ENCODE measurements around the gene ZNF276. TPM values are rescaled to one million over a fixed set of nuclear protein-coding genes. Genes with fewer than 3 reads are reported as not detected.
A peak's percentile ranks its signal among the peaks of the same experiment; 100 is the strongest.
"Not testable (repeated sequence)": the region's sequence is repeated elsewhere in the genome, so short reads cannot be mapped to it uniquely, and the experiment has no call there.

The ZNF276 gene
- total RNA-seq, 1 donor from 2014 or later, result 39.8 TPM

GRCh38 chr16:89695086-89695874, 26.1 kb upstream of the ZNF276 start:
- no peak for DNase-seq (ENCODE audit: low spot score)
- no peak for ATAC-seq
- intact Hi-C loops (cut with DNase I), result no loop called here

GRCh38 chr16:89695875-89696669, 25.3 kb upstream of the ZNF276 start:
- ATAC-seq (no peak), DNase-seq (ENCODE audit: low spot score) (no peak)
- intact Hi-C loops (cut with DNase I), result no loop called here

- ATAC-seq, result no peak
- intact Hi-C loops (cut with DNase I), result no loop called here
- DNase-seq (ENCODE audit: low spot score), result no peak
Measured at GRCh38 chr16:89696670-89697128, 24.6 kb upstream of the ZNF276 start.

GRCh38 chr16:89697161-89697615, 24.1 kb upstream of the ZNF276 start:
- no peak for DNase-seq (ENCODE audit: low spot score)
- intact Hi-C loops (cut with DNase I), result no loop called here
- ATAC-seq, result no peak

- ATAC-seq (no peak), DNase-seq (ENCODE audit: low spot score) (no peak)
- intact Hi-C loops (cut with DNase I), result no loop called here
Measured at GRCh38 chr16:89697616-89698331, 23.6 kb upstream of the ZNF276 start.

- DNase-seq (ENCODE audit: low spot score); intact Hi-C loops (cut with DNase I); ATAC-seq: not testable (repeated sequence)
Measured at GRCh38 chr16:89698717-89699116, 22.6 kb upstream of the ZNF276 start.

DNA sequence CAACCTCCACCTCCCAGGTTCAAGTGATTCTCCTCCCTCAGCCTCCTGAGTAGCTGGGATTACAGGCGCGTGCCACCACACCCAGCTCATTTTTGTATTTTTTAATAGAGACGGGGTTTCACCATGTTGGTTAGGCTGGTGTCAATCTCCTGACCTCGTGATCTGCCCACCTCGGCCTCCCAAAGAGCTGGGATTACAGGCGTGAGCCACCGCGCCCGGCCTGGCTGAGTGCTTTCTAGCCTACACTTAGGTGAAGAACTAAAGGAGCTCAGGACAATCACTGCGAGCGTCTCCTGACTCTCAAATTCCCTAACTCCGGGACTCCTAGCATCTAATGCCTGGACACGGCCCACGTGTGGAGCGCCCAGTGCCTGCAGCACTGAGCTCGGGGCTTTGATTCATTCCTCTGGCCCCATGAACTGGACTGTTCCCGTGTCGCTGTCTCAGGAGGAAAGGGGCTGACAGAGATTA, 21.7 kb upstream of the ZNF276 start:
- ATAC-seq; intact Hi-C loops (cut with DNase I): not testable (repeated sequence)

GRCh38 chr16:89700100-89700648, 21.2 kb upstream of the ZNF276 start:
- peak; percentile 91 for ATAC-seq
- DNase-seq (ENCODE audit: low spot score), result peak; percentile 100
- intact Hi-C loops (cut with DNase I), result no loop called here

More for the DNA sequence above, 21.7 kb upstream of the ZNF276 start:
- DNase-seq (ENCODE audit: low spot score), result not testable (repeated sequence)

- ATAC-seq (peak; percentile 7), DNase-seq (ENCODE audit: low spot score) (no peak)
- intact Hi-C loops (cut with DNase I), result no loop called here
Measured at GRCh38 chr16:89700649-89701424, 20.5 kb upstream of the ZNF276 start.

GRCh38 chr16:89701425-89702406, 19.6 kb upstream of the ZNF276 start, which contains the start of gene SPATA2L:
Gene SPATA2L (minus strand): TSS chr16:89701705. CDS start chr16:89701232, 473 bp downstream.
- intact Hi-C loops (cut with DNase I), result no loop called here
- ATAC-seq (peak; percentile 60), DNase-seq (ENCODE audit: low spot score) (peak; percentile 88)

DNA sequence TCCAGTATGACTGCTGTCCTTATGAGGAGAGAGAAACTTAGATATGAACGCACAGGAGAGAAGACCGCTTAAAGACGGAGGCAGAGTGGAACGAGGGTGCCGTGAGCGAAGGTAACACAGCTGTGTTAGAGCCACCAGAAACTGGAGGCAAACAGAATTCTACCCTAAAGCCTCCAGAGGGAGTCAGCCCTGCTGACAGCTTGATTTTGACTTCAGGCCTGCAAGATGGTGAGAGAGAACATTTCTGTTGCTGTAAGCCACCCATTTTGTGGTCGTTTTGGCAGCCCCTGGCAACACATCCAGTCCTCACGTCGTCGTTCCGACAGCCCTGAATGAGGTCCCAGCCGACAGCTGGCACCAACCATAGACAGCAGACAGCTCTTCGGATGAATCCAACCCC, 17.1 kb upstream of the ZNF276 start:
- ATAC-seq, result no peak
- no peak for DNase-seq (ENCODE audit: low spot score)
- intact Hi-C loops (cut with DNase I), result no loop called here

GRCh38 chr16:89705006-89705405, 16.3 kb upstream of the ZNF276 start:
- ATAC-seq, result no peak
- no peak for DNase-seq (ENCODE audit: low spot score)
- intact Hi-C loops (cut with DNase I), result no loop called here

GRCh38 chr16:89706518-89707260, 14.6 kb upstream of the ZNF276 start:
- no peak for ATAC-seq
- intact Hi-C loops (cut with DNase I), result no loop called here
- no peak for DNase-seq (ENCODE audit: low spot score)

- DNase-seq (ENCODE audit: low spot score) (no peak), ATAC-seq (no peak)
- intact Hi-C loops (cut with DNase I), result no loop called here
Measured at GRCh38 chr16:89707695-89708094, 13.6 kb upstream of the ZNF276 start.

- no peak for DNase-seq (ENCODE audit: low spot score)
- intact Hi-C loops (cut with DNase I), result no loop called here
- ATAC-seq, result peak; percentile 26
Measured at GRCh38 chr16:89708481-89708931, 12.8 kb upstream of the ZNF276 start.

DNA sequence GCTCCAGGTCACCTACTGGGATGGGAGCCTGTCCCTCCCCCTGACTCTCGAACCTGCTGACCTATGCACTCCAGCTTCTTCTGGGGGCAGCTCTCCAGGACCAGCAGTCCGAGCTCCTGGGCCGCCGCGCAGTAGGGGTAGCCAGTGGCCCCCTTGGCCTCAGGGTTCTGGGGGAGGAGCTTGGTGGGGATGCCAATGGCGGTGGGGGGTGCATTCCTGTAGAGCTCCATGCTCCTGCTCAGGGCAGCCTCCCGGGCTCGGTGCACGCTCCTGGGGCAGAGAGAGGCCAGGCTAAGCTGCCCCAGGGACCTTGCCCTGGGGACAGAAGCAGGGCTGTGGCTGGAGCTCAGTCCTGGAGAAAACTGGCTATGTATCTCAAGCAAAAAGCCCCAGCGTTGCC, 12.2 kb upstream of the ZNF276 start:
- intact Hi-C loops (cut with DNase I), result no loop called here
- ATAC-seq (no peak), DNase-seq (ENCODE audit: low spot score) (no peak)
